Measurements from ENCODE around the gene JAM3. TPM values are rescaled to one million over a fixed set of nuclear protein-coding genes. Genes with fewer than 3 reads are reported as not detected.

Gene JAM3
- total RNA-seq, 1 donor from 2014 or later = 50.3 TPM

GRCh38 chr11:134116210-134116609 lies 47.3 kb downstream of the JAM3 start:
- TF ChIP-seq CTCF (conservative IDR thresholded peaks at IDR 0.05) = no peak
- Mint-ChIP-seq H3K36me3 (peaks cover 7% of the 10 kb centered on the region), H3K27me3 (peaks cover 12% of the 10 kb centered on the region), H3K4me1 (ENCODE audit: unreplicated experiment) (peaks cover 12% of the 10 kb centered on the region), H3K4me3 (no peak overlapping the region), H3K9me3 (peaks cover 7% of the 10 kb centered on the region), H3K27ac (no peak overlapping the region)
- no peak for DNase-seq (ENCODE audit: extremely low spot score, unreplicated experiment)

DNA sequence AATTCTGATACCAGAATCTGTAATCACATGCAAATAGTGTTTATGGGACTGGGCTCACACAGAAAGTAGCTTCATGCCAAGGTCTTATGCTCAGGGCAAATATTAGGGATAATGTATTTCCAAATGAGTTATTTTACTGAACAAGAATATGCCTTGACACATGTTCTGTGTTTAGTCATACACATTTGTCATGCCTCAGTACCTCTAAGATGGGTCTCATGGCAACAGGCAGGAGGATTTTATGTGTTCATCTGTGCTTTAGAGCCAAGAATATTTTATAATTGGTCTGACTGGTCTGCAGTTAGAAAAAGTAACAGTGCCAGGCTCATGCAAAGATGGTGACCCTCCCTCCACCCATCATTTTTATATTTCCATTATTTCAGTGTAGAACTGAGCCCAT lies 49.1 kb downstream of the JAM3 start:
- no peaks in the 10 kb centered on the region for H3K36me3 Mint-ChIP-seq
- peaks cover 21% of the 10 kb centered on the region for H3K4me1 Mint-ChIP-seq (ENCODE audit: unreplicated experiment)
- H3K4me3 Mint-ChIP-seq = no peak overlapping the region
- no peak for DNase-seq (ENCODE audit: extremely low spot score, unreplicated experiment)
- H3K9me3 Mint-ChIP-seq = no peaks in the 10 kb centered on the region
- H3K27ac Mint-ChIP-seq = no peak overlapping the region
- peaks cover 18% of the 10 kb centered on the region for H3K27me3 Mint-ChIP-seq
- TF ChIP-seq CTCF (conservative IDR thresholded peaks at IDR 0.05) = no peak

DNA sequence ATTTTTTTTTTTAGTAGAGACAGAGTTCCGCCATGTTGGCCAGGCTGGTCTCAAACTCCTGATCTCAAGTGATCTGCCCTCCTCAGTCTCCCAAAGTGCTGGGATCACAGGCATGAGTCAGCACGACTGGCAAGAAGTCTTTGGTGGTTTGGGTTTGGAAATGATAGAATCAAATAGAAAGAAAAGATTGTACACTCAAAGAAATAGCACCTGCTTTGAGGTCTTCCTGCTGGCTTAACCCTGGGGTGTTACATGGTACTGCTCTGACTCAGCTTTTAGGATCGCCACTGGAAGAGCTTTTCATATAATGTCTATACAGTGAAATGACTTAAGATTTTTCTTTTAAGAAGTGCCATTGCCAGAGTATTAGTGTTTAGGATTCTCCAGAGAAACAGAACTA lies 50.2 kb downstream of the JAM3 start:
- H3K27ac Mint-ChIP-seq = no peak overlapping the region
- H3K4me3 Mint-ChIP-seq = no peak overlapping the region
- DNase-seq (ENCODE audit: extremely low spot score, unreplicated experiment) = no peak
- H3K9me3 Mint-ChIP-seq = no peaks in the 10 kb centered on the region
- H3K36me3 Mint-ChIP-seq = peaks cover 3% of the 10 kb centered on the region
- H3K4me1 Mint-ChIP-seq (ENCODE audit: unreplicated experiment) = peaks cover 26% of the 10 kb centered on the region
- TF ChIP-seq CTCF (conservative IDR thresholded peaks at IDR 0.05) = no peak
- peaks cover 29% of the 10 kb centered on the region for H3K27me3 Mint-ChIP-seq

- Mint-ChIP-seq H3K36me3 (peaks cover 3% of the 10 kb centered on the region), H3K27ac (no peak overlapping the region), H3K27me3 (peaks cover 37% of the 10 kb centered on the region), H3K4me1 (ENCODE audit: unreplicated experiment) (peaks cover 33% of the 10 kb centered on the region), H3K9me3 (no peaks in the 10 kb centered on the region), H3K4me3 (no peak overlapping the region)
- no peak for DNase-seq (ENCODE audit: extremely low spot score, unreplicated experiment)
- TF ChIP-seq CTCF (conservative IDR thresholded peaks at IDR 0.05) = no peak
Observed at GRCh38 chr11:134120143-134120850, 51.4 kb downstream of the JAM3 start.

- TF ChIP-seq CTCF (conservative IDR thresholded peaks at IDR 0.05) = no peak
- Mint-ChIP-seq H3K4me3 (no peak overlapping the region), H3K4me1 (ENCODE audit: unreplicated experiment) (peaks cover 40% of the 10 kb centered on the region), H3K9me3 (no peaks in the 10 kb centered on the region), H3K27ac (no peak overlapping the region), H3K27me3 (peaks cover 43% of the 10 kb centered on the region), H3K36me3 (peaks cover 3% of the 10 kb centered on the region)
- no peak for DNase-seq (ENCODE audit: extremely low spot score, unreplicated experiment)
Observed at GRCh38 chr11:134120921-134121526, 52.2 kb downstream of the JAM3 start.
